ENCODE results near the gene AKAP3.

- TF ChIP-seq POLR2AphosphoS5 (IDR thresholded peaks at IDR 0.05; ENCODE audit: low read depth, low read length) (no peak), SIN3A (IDR thresholded peaks at IDR 0.05; ENCODE audit: borderline replicate concordance, insufficient read depth, low read length) (no peak), TAF1 (IDR thresholded peaks at IDR 0.05; ENCODE audit: borderline replicate concordance, insufficient read depth, low read length) (no peak), FOXP2 (optimal IDR thresholded peaks at IDR 0.05; ENCODE audit: borderline replicate concordance, extremely low read depth, extremely low read length, insufficient read depth) (no peak)
- TF ChIP-seq, protein P1, sequence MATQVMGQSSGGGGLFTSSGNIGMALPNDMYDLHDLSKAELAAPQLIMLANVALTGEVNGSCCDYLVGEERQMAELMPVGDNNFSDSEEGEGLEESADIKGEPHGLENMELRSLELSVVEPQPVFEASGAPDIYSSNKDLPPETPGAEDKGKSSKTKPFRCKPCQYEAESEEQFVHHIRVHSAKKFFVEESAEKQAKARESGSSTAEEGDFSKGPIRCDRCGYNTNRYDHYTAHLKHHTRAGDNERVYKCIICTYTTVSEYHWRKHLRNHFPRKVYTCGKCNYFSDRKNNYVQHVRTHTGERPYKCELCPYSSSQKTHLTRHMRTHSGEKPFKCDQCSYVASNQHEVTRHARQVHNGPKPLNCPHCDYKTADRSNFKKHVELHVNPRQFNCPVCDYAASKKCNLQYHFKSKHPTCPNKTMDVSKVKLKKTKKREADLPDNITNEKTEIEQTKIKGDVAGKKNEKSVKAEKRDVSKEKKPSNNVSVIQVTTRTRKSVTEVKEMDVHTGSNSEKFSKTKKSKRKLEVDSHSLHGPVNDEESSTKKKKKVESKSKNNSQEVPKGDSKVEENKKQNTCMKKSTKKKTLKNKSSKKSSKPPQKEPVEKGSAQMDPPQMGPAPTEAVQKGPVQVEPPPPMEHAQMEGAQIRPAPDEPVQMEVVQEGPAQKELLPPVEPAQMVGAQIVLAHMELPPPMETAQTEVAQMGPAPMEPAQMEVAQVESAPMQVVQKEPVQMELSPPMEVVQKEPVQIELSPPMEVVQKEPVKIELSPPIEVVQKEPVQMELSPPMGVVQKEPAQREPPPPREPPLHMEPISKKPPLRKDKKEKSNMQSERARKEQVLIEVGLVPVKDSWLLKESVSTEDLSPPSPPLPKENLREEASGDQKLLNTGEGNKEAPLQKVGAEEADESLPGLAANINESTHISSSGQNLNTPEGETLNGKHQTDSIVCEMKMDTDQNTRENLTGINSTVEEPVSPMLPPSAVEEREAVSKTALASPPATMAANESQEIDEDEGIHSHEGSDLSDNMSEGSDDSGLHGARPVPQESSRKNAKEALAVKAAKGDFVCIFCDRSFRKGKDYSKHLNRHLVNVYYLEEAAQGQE (IDR thresholded peaks at IDR 0.05; ENCODE audit: insufficient read depth in 1 of 2, low read depth in 2 of 2, low read length in 2 of 2), result no peak
Observed at GRCh38 chr12:4665236-4665635, 16.4 kb upstream of the AKAP3 start.
